NCI-H146 treated with DMSO at 0.1 percent for 48 hours (cell line): Measurements from ENCODE around the gene B4GALT4.
"Not testable (repeated sequence)": the region's sequence is repeated elsewhere in the genome, so short reads cannot be mapped to it uniquely, and the experiment has no call there.

Source experiments
- DNase-seq: peaks from one replicate; lab custom pipeline; 2025; ENCODE audit not compliant: unreplicated experiment; lab: John Stamatoyannopoulos, UW

Gene B4GALT4

GRCh38 chr3:119206611-119207511 is 33.8 kb downstream of the B4GALT4 start:
- no peak for DNase-seq

- no peak for DNase-seq
Observed at GRCh38 chr3:119205685-119206084, 35.0 kb downstream of the B4GALT4 start.

GRCh38 chr3:119205209-119205608 is 35.5 kb downstream of the B4GALT4 start:
- no peak for DNase-seq

- DNase-seq, result no peak
Observed at GRCh38 chr3:119195911-119196310, 44.8 kb downstream of the B4GALT4 start.

GRCh38 chr3:119195151-119195476 is 45.6 kb downstream of the B4GALT4 start:
- no peak for DNase-seq

GRCh38 chr3:119194237-119195150 is 46.2 kb downstream of the B4GALT4 start:
- no peak for DNase-seq

GRCh38 chr3:119191800-119192199 is 48.9 kb downstream of the B4GALT4 start:
- DNase-seq, result no peak

- no peak for DNase-seq
Observed at GRCh38 chr3:119187266-119187665, 53.4 kb downstream of the B4GALT4 start.

- no peak for DNase-seq
Observed at GRCh38 chr3:119184796-119185570, 55.7 kb downstream of the B4GALT4 start.

- DNase-seq, result no peak
Observed at GRCh38 chr3:119184111-119184510, 56.6 kb downstream of the B4GALT4 start.

GRCh38 chr3:119181765-119182164 is 58.9 kb downstream of the B4GALT4 start:
- no peak for DNase-seq

- DNase-seq, result no peak
Observed at GRCh38 chr3:119177321-119177720, 63.4 kb downstream of the B4GALT4 start.

GRCh38 chr3:119176778-119177177 is 63.9 kb downstream of the B4GALT4 start:
- DNase-seq, result no peak

- DNase-seq, result no peak
Observed at GRCh38 chr3:119175872-119176756, 64.6 kb downstream of the B4GALT4 start.

GRCh38 chr3:119173325-119173724 is 67.4 kb downstream of the B4GALT4 start, which contains the start of gene UPK1B:
TSS of gene UPK1B (plus strand) at chr3:119173598. CDS start at chr3:119186742, 13,144 bp downstream.
- DNase-seq, result no peak

- no peak for DNase-seq
Observed at GRCh38 chr3:119170821-119171220, 69.9 kb downstream of the B4GALT4 start.

- not testable (repeated sequence) for DNase-seq
Observed at GRCh38 chr3:119164745-119165144, 75.9 kb downstream of the B4GALT4 start.
